Measurements from ENCODE around the gene TBX4.

Gene TBX4

DNA sequence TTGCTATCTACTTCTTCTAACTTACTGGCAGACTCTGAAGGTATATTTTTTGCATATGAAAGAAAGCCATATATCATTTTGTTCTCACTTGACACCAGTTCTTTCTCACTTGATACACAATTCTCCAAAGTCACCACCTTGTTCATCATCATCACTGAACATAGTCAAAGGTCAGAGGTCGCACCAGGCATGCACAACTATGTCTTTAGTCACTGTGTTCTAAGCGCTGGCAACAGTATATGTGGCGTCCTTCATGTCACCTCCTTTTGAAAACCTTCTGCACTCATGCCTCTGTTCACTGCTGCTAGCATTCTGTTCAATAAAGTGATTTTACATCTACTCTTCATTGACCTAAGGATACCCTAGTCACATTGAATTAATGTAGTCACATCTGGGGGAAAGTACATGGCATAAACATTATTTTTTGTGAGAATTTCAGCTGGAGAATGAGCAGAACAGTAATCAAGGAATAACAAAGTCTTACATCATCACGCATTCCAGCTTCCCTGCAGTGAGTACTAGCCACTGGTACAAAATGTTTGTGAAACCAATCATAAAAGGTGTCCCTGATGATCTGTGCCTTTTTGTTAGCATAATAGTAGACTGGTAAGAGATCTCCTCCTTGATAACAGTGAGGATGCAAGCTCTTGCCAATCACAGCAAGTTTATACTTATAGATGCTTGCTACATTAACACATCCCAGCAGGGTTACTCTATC, 20.5 kb upstream of the TBX4 start:
- no peak; the same call in 1 of the 2 replicates for TF ChIP-seq GATA2 (IDR thresholded peaks at IDR 0.05; ENCODE audit: low read depth, low read length)
- TF ChIP-seq GATA3 (IDR thresholded peaks at IDR 0.05; ENCODE audit: low read depth, low read length), result no peak

- TF ChIP-seq GATA3 (IDR thresholded peaks at IDR 0.05; ENCODE audit: low read depth, low read length) (no peak), GATA2 (IDR thresholded peaks at IDR 0.05; ENCODE audit: low read depth, low read length) (no peak)
Observed at GRCh38 chr17:61436273-61436672, 15.9 kb upstream of the TBX4 start.

DNA sequence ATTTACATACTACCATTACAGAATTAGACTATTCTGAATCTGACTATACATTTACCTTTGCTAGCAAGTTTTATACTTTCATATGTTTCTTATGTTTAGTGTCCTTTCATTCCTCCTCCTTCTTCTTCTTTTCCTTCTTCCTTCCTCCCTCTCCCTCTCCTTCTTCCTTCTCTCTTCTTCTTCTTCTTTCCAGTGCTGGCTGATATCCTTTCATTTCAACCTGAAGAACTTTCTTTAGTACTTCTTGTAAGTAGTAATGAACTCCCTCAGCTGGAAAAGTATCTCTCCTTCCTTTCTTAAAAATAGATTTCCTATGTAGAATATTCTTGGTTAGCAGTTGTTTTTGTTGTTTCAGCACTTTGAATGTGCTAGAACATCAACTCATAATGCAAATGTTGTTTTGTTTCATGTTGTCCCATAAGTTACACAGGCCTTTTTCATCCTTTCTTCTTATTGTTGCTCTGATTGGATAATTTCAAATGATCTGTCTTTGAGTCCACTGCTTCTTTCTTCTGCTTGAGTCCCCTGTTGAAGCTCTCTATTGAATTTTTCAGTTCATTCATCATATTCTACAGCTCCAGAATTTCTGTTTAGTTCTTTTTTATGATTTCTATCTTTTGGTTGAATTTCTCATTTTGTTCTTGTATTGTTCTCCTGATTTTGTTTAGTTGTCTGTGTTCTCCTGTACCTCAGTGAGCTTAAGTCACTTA, 15.1 kb upstream of the TBX4 start:
- no peak for TF ChIP-seq GATA2 (IDR thresholded peaks at IDR 0.05; ENCODE audit: low read depth, low read length)
- TF ChIP-seq GATA3 (IDR thresholded peaks at IDR 0.05; ENCODE audit: low read depth, low read length), result no peak

DNA sequence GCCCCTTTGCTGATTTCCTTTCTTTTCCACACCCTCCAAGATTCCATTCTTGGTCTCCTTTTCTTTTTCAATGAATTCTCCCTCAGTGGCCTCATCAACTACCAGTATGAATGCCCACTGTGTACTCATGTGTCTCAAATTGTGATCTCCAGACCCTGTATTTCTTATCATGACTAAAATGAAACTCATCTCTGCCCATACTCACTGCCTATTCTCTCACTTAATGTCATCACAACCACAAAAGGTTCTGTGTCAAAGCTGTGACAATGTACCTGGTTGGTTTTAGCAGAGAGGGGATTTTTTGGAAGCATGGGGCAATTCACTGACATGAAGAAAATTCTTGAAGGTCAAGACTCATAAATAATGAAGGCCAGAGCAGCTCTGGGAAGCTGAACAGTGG, 11.5 kb upstream of the TBX4 start:
- TF ChIP-seq GATA3 (IDR thresholded peaks at IDR 0.05; ENCODE audit: low read depth, low read length) (no peak), GATA2 (IDR thresholded peaks at IDR 0.05; ENCODE audit: low read depth, low read length) (no peak)

DNA sequence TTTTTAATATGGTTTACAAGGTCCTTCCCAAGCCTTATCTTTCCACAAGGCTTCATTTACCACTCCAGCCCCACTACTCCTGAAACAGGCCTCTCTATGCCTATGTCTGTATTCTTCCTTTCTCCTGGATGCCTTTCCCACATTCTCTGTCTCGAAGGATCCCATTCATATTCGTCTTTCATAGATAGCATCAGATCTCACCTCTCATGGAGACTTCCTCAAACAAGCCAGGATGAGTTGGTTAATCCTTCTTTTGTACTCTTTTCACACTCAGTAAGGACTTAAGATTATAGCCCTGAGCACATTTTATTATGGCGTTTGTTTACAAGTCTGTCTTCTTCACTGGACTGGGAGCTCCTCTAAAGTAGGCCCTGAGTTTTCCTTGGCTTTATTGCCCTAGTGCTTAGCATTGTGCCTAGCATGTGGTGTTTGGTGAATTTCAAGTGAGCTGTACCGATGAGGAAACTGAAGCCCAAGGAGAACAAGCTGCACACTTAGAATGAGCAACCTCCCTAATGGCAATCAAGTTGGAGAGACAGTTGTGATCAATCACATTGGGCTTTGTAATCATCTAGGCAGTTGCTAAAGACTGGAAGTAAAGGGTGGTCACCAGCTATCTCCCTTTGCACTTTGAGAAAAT, 10.0 kb upstream of the TBX4 start:
- TF ChIP-seq GATA3 (IDR thresholded peaks at IDR 0.05; ENCODE audit: low read depth, low read length), result no peak
- TF ChIP-seq GATA2 (IDR thresholded peaks at IDR 0.05; ENCODE audit: low read depth, low read length), result no peak

- no peak for TF ChIP-seq GATA3 (IDR thresholded peaks at IDR 0.05; ENCODE audit: low read depth, low read length)
- no peak for TF ChIP-seq GATA2 (IDR thresholded peaks at IDR 0.05; ENCODE audit: low read depth, low read length)
Observed at GRCh38 chr17:61442878-61443474, 9.2 kb upstream of the TBX4 start.

GRCh38 chr17:61443475-61443882, 8.7 kb upstream of the TBX4 start:
- TF ChIP-seq GATA2 (IDR thresholded peaks at IDR 0.05; ENCODE audit: low read depth, low read length) (no peak), GATA3 (IDR thresholded peaks at IDR 0.05; ENCODE audit: low read depth, low read length) (no peak)

GRCh38 chr17:61444075-61444474, 8.1 kb upstream of the TBX4 start:
- TF ChIP-seq GATA2 (IDR thresholded peaks at IDR 0.05; ENCODE audit: low read depth, low read length), result no peak
- no peak for TF ChIP-seq GATA3 (IDR thresholded peaks at IDR 0.05; ENCODE audit: low read depth, low read length)

- TF ChIP-seq GATA2 (IDR thresholded peaks at IDR 0.05; ENCODE audit: low read depth, low read length), result no peak
- no peak for TF ChIP-seq GATA3 (IDR thresholded peaks at IDR 0.05; ENCODE audit: low read depth, low read length)
Observed at GRCh38 chr17:61444831-61445230, 7.4 kb upstream of the TBX4 start.

DNA sequence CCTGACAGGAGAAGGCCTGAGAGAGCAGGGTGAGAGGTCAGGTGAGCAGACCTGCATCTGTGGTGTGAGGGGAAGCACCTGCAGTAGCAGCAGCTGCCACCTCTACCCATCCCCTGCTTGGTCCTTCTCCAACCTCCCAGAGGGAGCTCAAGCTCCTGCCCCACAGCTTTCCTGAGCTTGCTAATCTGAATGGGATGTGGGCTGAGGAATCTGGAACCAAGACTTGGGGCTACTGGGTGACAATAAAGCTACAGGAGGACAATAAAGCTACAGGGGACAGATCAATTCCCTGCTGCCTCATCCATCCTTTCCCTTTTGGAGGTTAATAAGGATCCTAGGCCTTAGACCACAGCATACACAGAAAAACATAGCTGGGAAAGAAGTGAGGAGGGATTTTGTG, 4.9 kb upstream of the TBX4 start:
- no peak for TF ChIP-seq GATA2 (IDR thresholded peaks at IDR 0.05; ENCODE audit: low read depth, low read length)
- no peak for TF ChIP-seq GATA3 (IDR thresholded peaks at IDR 0.05; ENCODE audit: low read depth, low read length)

DNA sequence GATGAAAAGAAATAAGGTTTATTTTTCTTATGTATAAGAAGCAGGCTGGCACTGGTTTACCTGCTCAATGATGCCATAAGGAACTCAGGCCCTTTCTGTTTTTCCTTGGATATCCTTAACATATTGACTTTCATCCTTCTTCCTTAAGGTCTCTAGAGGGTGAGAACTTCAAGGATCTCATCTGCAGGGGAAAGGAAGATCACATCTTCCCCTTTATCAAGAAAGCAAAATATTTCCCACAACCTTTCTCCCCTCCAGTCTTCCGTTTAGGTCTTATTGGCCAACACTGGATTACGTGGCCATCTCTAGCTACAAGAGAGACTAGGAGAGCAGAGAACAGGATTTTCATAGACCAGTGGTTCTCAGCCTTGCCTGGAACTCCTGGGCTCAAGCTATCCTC, 4.2 kb upstream of the TBX4 start:
- TF ChIP-seq GATA3 (IDR thresholded peaks at IDR 0.05; ENCODE audit: low read depth, low read length) (no peak), GATA2 (IDR thresholded peaks at IDR 0.05; ENCODE audit: low read depth, low read length) (no peak)

- TF ChIP-seq GATA2 (IDR thresholded peaks at IDR 0.05; ENCODE audit: low read depth, low read length) (no peak), GATA3 (IDR thresholded peaks at IDR 0.05; ENCODE audit: low read depth, low read length) (no peak)
Observed at GRCh38 chr17:61449707-61450640, 2.2 kb upstream of the TBX4 start.
